Testis (tissue), 2 donors: Measurements from ENCODE around the gene MANSC4.
"Not testable (repeated sequence)": the region's sequence is repeated elsewhere in the genome, so short reads cannot be mapped to it uniquely, and the experiment has no call there.

ENCODE experiments used
- CTCF ChIP-seq, 3 experiments: fragments of 450-650 bp in 2 of 3; fragments of 200-600 bp in 1 of 3; sonication (generic) in 1 of 3; IDR thresholded peaks; one replicate each; pipeline ENCODE4 v1.5.1; 2016 to 2019; ENCODE audit warnings: antibody characterized with exemption in 3 of 3, mild to moderate bottlenecking in 2 of 3, moderate library complexity in 1 of 3
- POLR2A ChIP-seq: fragments of 450-650 bp; IDR thresholded peaks from one replicate; pipeline ENCODE4 v1.6.1; 2017; ENCODE audit warnings: antibody characterized with exemption, mild to moderate bottlenecking, moderate library complexity

GRCh38 chr12:27734321-27734720 is 45.7 kb downstream of the MANSC4 start:
- TF ChIP-seq CTCF (IDR thresholded peaks at IDR 0.05); POLR2A: not testable (repeated sequence)
